OCI-LY1 (cell line): Measurements from ENCODE around the gene TP53BP2.
"Not testable (repeated sequence)": the region's sequence is repeated elsewhere in the genome, so short reads cannot be mapped to it uniquely, and the experiment has no call there.

Experiments
- H2AFZ ChIP-seq: fragments of 200-600 bp; sonication (generic), shearing (Covaris generic); 2 replicates; pipeline ENCODE4 v1.6.0; 2014; ENCODE audit warnings: antibody characterized with exemption, mild to moderate bottlenecking, low read length
- H3F3A ChIP-seq: fragments of 200-600 bp; sonication (generic), shearing (Covaris generic); 2 replicates; pipeline ENCODE4 v1.6.0; 2014; ENCODE audit warnings: mild to moderate bottlenecking, antibody characterized with exemption, low read length, moderate library complexity; ENCODE audit not compliant: insufficient read depth
- H3K27ac ChIP-seq: fragments of 200-600 bp; sonication (generic); 2 replicates; pipeline ENCODE4 v1.5.1; 2014; ENCODE audit warnings: low read length, mixed run types, mild to moderate bottlenecking, low read depth; ENCODE audit not compliant: poor library complexity, severe bottlenecking
- H3K27me3 ChIP-seq: fragments of 200-600 bp; sonication (generic); 2 replicates; pipeline ENCODE4 v1.6.0; 2014; ENCODE audit warnings: antibody characterized with exemption, mild to moderate bottlenecking, low read length, moderate library complexity; ENCODE audit not compliant: insufficient read depth
- H3K36me3 ChIP-seq: fragments of 200-600 bp; sonication (generic); 2 replicates; pipeline ENCODE4 v1.6.1; 2014; ENCODE audit warnings: mild to moderate bottlenecking, antibody characterized with exemption, low read length, moderate library complexity, mixed read lengths; ENCODE audit not compliant: insufficient read depth
- H3K4me1 ChIP-seq: fragments of 200-600 bp; sonication (generic); 2 replicates; pipeline ENCODE4 v1.5.1; 2014; ENCODE audit warnings: mild to moderate bottlenecking, low read length, moderate library complexity; ENCODE audit not compliant: insufficient read depth, severe bottlenecking
- H3K4me2 ChIP-seq: fragments of 200-600 bp; sonication (generic), shearing (Covaris generic); 2 replicates; pipeline ENCODE4 v1.6.1; 2014; ENCODE audit warnings: low read length
- H3K4me3 ChIP-seq: fragments of 200-600 bp; sonication (generic); 2 replicates; pipeline ENCODE4 v1.5.1; 2014; ENCODE audit warnings: low read length, low read depth, mild to moderate bottlenecking, mixed read lengths; ENCODE audit not compliant: poor library complexity, severe bottlenecking
- H3K79me2 ChIP-seq: fragments of 200-600 bp; shearing (Covaris generic); 2 replicates; pipeline ENCODE4 v1.6.1; 2016; ENCODE audit warnings: mixed run types, low read length, mixed read lengths; ENCODE audit not compliant: insufficient read depth
- H3K9ac ChIP-seq: fragments of 200-600 bp; sonication (generic), shearing (Covaris generic); 2 replicates; pipeline ENCODE4 v1.6.1; 2014; ENCODE audit warnings: mild to moderate bottlenecking, low read length, mixed read lengths
- H3K9me2 ChIP-seq: fragments of 200-600 bp; sonication (generic), shearing (Covaris generic); 2 replicates; pipeline ENCODE4 v1.6.1; 2014; ENCODE audit warnings: low read depth, mild to moderate bottlenecking, low read length, mixed read lengths
- H3K9me3 ChIP-seq: fragments of 200-600 bp; shearing (Covaris generic); 2 replicates; pipeline ENCODE4 v1.6.1; 2014; ENCODE audit warnings: low read length, mixed read lengths
- H4K20me1 ChIP-seq: fragments of 200-600 bp; sonication (generic), shearing (Covaris generic); 2 replicates; pipeline ENCODE4 v1.6.0; 2016; ENCODE audit warnings: mild to moderate bottlenecking, low read length; ENCODE audit not compliant: insufficient read depth
- EZH2 ChIP-seq: fragments of 200-600 bp; sonication (generic), shearing (Covaris generic); IDR thresholded peaks from 2 replicates; pipeline ENCODE4 v1.8.0; 2017; ENCODE audit warnings: borderline replicate concordance, mixed run types, mild to moderate bottlenecking, antibody characterized with exemption, low read length, moderate library complexity, mixed read lengths
- TF ChIP-seq, protein P1 (sequence below): fragments of 200-600 bp; sonication (generic), shearing (Covaris generic); IDR thresholded peaks from 2 replicates; pipeline ENCODE4 v1.5.1; 2017; ENCODE audit warnings: mild to moderate bottlenecking, antibody characterized with exemption, low read length, moderate library complexity, mixed read lengths

The TP53BP2 gene

DNA sequence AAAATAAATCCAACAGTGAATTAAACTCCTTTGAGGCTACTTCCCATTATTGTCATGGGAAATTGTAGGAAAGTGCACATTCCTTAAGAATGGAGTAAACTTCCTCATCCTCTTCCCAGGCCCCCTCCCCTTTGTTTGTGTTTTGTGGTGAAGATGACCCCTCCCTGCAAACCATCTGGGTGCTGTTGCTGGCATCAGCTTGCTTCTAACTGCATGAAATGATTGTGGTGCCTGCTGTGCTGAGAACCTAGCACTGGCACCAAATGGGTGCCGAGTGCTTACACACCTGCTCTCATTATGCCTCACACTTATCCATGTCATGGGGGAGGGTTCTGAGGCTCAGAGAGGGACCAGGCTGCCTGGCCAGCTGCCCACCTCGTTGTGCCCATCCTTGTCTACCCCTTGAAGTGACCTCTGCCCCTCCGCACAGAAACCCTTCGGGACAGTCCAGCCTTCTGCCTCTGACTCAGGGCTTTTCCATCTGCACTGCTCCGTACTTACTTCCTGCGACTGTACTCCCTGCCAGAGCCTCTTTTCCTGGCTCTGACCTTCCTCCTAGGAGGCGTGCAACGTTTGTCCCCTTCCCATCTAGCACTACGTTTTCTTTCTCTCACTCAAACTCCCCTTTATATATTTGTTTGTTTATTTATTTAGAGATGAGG lies 102.8 kb downstream of the TP53BP2 start:
- no peaks in the 10 kb centered on the region for H3F3A ChIP-seq
- no peak overlapping the region for H3K4me3 ChIP-seq
- H4K20me1 ChIP-seq = no peaks in the 10 kb centered on the region
- H3K27me3 ChIP-seq = no peaks in the 10 kb centered on the region
- no peaks in the 10 kb centered on the region for H3K36me3 ChIP-seq
- no peaks in the 10 kb centered on the region for H3K9me3 ChIP-seq
- H3K9me2 ChIP-seq = no peaks in the 10 kb centered on the region
- no peak for TF ChIP-seq EZH2
- TF ChIP-seq, protein P1, sequence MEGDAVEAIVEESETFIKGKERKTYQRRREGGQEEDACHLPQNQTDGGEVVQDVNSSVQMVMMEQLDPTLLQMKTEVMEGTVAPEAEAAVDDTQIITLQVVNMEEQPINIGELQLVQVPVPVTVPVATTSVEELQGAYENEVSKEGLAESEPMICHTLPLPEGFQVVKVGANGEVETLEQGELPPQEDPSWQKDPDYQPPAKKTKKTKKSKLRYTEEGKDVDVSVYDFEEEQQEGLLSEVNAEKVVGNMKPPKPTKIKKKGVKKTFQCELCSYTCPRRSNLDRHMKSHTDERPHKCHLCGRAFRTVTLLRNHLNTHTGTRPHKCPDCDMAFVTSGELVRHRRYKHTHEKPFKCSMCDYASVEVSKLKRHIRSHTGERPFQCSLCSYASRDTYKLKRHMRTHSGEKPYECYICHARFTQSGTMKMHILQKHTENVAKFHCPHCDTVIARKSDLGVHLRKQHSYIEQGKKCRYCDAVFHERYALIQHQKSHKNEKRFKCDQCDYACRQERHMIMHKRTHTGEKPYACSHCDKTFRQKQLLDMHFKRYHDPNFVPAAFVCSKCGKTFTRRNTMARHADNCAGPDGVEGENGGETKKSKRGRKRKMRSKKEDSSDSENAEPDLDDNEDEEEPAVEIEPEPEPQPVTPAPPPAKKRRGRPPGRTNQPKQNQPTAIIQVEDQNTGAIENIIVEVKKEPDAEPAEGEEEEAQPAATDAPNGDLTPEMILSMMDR = no peak
- H3K4me1 ChIP-seq = no peaks in the 10 kb centered on the region
- no peak overlapping the region for H2AFZ ChIP-seq
- no peak overlapping the region for H3K27ac ChIP-seq
- H3K79me2 ChIP-seq = no peaks in the 10 kb centered on the region
- no peak overlapping the region for H3K9ac ChIP-seq
- H3K4me2 ChIP-seq = no peak overlapping the region

DNA sequence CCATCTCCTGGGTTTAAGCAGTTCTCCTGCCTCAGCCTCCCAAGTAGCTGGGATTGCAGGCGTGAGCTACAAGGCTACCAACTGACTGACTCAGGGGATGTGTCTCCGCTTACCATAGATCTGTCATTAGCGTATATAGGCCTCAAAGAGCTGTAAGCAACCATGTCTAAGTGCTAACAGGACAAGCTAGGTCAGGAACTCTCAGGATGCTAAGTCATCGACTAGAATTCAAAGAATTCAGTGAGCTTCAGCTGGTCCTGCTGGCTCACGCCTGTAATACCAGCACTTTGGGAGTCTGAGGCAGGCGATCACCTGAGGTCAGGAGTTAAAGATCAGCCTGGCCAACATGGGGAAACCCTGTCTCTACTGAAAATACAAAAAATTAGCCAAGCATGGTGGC lies 103.9 kb downstream of the TP53BP2 start:
- TF ChIP-seq, protein P1 = no peak
- TF ChIP-seq EZH2 = no peak
- Histone ChIP-seq H3K4me2 (no peak overlapping the region), H3K4me1 (no peaks in the 10 kb centered on the region), H3K79me2 (no peaks in the 10 kb centered on the region), H3K27ac (no peak overlapping the region), H3K27me3 (no peaks in the 10 kb centered on the region), H3K9me2 (no peaks in the 10 kb centered on the region), H2AFZ (no peak overlapping the region), H3K4me3 (no peak overlapping the region), H4K20me1 (no peaks in the 10 kb centered on the region), H3K9me3 (no peaks in the 10 kb centered on the region), H3K36me3 (no peaks in the 10 kb centered on the region), H3F3A (no peaks in the 10 kb centered on the region), H3K9ac (no peak overlapping the region)

DNA sequence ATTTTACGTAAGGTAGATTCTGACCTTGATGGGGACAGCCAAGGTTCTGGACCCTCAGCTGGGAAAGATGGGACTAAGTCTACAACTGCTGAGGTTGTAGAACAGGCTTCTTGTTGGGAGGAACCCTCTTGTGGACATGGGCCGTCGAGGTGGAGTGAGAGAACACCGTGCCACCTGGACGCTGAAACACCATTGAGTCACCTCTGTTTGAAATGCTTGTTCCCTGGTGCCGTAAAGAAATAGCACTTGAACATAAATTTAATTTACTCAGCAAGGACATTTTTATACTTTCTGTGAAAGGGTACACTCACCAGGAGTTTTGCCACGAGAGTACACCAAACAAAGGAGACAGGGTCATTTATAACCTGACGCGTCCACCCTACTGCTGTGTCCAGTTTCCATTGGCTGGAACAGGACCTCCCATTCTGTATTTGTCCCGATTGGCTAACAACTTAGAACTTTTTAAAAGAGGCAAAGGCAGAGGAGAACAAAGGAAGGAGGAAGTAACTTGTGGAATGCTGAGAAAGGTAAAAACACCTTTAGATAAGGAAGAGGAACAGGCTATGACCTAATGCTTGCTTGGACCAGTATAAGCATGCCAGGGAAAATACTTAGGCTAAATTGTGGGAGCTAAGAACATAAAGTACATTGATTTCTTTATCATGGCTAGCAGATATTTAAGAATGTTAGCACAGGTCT lies 105.6 kb downstream of the TP53BP2 start:
- H3K9me3 ChIP-seq, H3K79me2 ChIP-seq, H3F3A ChIP-seq, H4K20me1 ChIP-seq, H2AFZ ChIP-seq, H3K27me3 ChIP-seq, H3K4me3 ChIP-seq, H3K4me1 ChIP-seq, H3K27ac ChIP-seq, H3K9ac ChIP-seq, H3K9me2 ChIP-seq, H3K36me3 ChIP-seq, H3K4me2 ChIP-seq: not testable (repeated sequence)
